ENCODE data around the gene HSD17B8.

HSD17B8 gene

GRCh38 chr6:33191383-33192104 is 12.9 kb upstream of the HSD17B8 start:
- no peak for DNase-seq (ENCODE audit: low spot score)

GRCh38 chr6:33192105-33192646 is 12.3 kb upstream of the HSD17B8 start, which contains the start of gene COL11A2:
COL11A2 (minus strand) TSS chr6:33192467; CDS start chr6:33192240, 227 bp downstream.
- DNase-seq (ENCODE audit: low spot score), result no peak

- no peak for DNase-seq (ENCODE audit: low spot score)
Measured at GRCh38 chr6:33192671-33193602, 11.5 kb upstream of the HSD17B8 start.

GRCh38 chr6:33193619-33194018 is 10.8 kb upstream of the HSD17B8 start:
- DNase-seq (ENCODE audit: low spot score), result no peak

- no peak for DNase-seq (ENCODE audit: low spot score)
Measured at GRCh38 chr6:33194431-33194979, 9.9 kb upstream of the HSD17B8 start.

GRCh38 chr6:33195304-33196165 is 8.9 kb upstream of the HSD17B8 start:
- DNase-seq (ENCODE audit: low spot score), result no peak

GRCh38 chr6:33197431-33198048 is 6.9 kb upstream of the HSD17B8 start:
- DNase-seq (ENCODE audit: low spot score), result peak; percentile 66

- DNase-seq (ENCODE audit: low spot score), result no peak
Measured at GRCh38 chr6:33198159-33198852, 6.1 kb upstream of the HSD17B8 start.

GRCh38 chr6:33198853-33199436 is 5.5 kb upstream of the HSD17B8 start:
- no peak for DNase-seq (ENCODE audit: low spot score)

GRCh38 chr6:33199687-33200218 is 4.7 kb upstream of the HSD17B8 start:
- DNase-seq (ENCODE audit: low spot score), result peak; percentile 43

GRCh38 chr6:33200219-33201146 is 4.0 kb upstream of the HSD17B8 start, which contains the start of the genes RXRB and SLC39A7:
RXRB (minus strand) TSS chr6:33200665; CDS start chr6:33200476, 189 bp downstream.
SLC39A7 (plus strand) TSS chr6:33200867; CDS start chr6:33201246, 379 bp downstream.
- DNase-seq (ENCODE audit: low spot score), result peak; percentile 98

GRCh38 chr6:33201147-33201545 is 3.3 kb upstream of the HSD17B8 start:
- DNase-seq (ENCODE audit: low spot score), result no peak

GRCh38 chr6:33201935-33202334 is 2.5 kb upstream of the HSD17B8 start:
- DNase-seq (ENCODE audit: low spot score), result no peak

GRCh38 chr6:33202799-33203198 is 1.7 kb upstream of the HSD17B8 start:
- DNase-seq (ENCODE audit: low spot score), result no peak

GRCh38 chr6:33203443-33204164 is 851 bp upstream of the HSD17B8 start:
- DNase-seq (ENCODE audit: low spot score), result no peak

GRCh38 chr6:33204165-33204414 is 365 bp upstream of the HSD17B8 start:
- DNase-seq (ENCODE audit: low spot score), result no peak

- peak; percentile 57 for DNase-seq (ENCODE audit: low spot score)
Measured at GRCh38 chr6:33205191-33206026, 954 bp downstream of the HSD17B8 start.
